Measurements from ENCODE around the gene PCDH9.

PCDH9 gene

DNA sequence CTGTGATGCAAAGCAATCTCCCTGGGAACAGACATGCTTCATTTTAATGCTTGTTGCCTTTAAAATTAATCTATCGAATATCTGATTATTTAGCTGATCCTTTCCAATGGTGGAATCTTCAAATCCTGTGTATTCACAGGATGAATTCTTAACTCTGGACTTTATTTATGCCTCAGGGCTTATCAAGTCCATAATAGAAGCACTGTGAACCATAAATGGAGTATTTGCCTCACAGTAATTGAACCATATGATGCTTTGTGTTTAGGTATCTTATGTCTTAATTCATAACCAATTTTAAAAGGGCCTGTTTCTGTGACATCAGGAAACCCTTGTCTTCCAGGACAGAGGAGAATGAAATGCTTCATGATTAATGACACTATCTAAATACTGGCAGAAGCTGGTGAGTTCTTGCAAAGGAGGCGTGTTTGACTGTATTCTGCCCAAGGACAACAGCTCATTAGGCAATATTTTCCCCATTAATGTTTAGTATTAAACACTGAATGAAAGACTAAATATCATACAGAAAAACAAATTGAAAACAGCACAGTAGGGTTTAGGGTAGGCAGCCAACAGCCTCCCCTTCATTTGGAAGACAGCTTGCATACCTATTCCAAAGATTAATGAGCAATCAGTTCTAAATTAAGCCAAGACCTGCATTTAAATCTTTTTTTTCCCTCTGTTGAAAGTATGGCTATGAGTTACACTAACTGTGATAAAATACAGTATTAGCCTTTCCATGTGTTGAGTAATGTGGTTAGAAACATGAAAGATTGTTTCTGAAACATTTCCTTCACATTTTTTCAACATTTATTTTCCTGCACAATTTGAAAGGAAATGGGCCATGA lies 709.4 kb downstream of the PCDH9 start:
- DNase-seq (ENCODE audit: low read depth) = no peak

DNA sequence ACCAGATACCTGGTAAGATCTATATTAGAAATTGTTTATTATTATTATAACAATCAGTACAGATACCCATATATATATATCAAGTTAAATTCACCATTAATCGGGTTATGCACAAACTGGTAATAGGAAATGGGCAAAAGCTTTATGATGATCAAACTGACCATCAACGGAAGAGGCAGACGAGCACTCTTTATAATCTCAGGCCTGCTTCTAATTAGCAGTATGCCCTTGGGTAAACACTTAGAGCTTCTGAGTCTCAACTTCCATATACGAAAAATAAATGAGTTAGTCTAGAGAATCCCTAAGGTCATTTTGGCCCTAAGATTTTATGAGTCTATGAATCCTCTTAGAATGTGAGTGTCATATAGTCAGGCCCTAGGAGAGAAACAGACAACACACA lies 710.9 kb downstream of the PCDH9 start:
- DNase-seq (ENCODE audit: low read depth) = no peak

DNA sequence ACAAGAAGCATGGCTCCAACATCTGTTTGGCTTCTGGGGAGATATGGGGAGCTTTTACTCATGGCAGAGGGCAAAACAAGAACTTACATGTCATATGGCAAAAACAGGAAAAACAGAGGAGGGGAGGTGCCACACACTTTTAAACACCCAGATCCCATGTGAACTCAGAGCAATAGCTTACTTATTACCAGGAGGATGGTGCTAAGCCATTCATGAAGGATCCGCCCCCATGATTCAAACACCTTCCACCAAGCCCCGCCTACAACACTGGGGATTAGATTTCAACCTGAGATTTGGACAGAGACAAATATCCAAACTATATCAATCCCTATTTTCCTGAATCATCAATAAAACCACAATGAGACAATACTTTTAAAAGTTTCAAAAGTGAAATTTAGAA lies 712.1 kb downstream of the PCDH9 start:
- DNase-seq (ENCODE audit: low read depth) = no peak

DNA sequence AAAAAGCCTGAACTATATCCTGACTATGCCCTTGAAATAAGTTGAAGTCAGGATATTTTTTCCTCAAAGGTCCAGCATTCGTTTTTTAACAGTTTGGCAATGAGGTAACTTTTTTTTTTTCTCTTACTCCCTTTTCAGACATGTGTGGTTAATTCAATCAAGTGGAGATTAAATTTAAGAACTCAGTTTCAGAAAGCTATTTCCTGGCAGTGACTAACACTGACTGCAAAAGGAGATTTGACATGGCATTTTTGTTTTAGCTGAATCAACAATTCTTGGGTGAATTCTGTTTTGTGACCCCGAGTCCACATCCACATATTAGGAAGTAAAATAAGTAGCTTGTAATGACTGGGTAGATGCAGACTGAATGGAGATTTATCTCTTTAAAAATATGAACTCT lies 716.4 kb downstream of the PCDH9 start:
- DNase-seq (ENCODE audit: low read depth) = no peak

DNA sequence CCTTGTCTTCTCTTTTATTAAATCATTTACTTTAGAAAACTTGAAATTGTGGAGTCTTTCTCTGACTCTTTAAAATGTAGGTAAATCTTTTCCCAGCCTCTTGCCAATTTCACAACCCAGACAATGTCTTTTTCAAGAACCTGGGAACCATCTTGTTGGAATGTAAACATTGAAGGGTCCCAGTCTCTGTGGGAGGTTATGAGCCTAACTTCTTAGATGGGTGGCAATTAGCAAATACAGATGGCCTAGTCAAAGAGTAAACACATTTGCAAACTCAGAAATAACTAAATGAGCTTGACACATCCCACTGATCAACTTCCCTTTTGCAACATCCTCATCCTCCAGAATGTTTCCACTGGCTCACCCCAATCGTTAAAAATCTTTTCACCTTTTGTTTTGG lies 721.0 kb downstream of the PCDH9 start:
- no peak for DNase-seq (ENCODE audit: low read depth)

DNA sequence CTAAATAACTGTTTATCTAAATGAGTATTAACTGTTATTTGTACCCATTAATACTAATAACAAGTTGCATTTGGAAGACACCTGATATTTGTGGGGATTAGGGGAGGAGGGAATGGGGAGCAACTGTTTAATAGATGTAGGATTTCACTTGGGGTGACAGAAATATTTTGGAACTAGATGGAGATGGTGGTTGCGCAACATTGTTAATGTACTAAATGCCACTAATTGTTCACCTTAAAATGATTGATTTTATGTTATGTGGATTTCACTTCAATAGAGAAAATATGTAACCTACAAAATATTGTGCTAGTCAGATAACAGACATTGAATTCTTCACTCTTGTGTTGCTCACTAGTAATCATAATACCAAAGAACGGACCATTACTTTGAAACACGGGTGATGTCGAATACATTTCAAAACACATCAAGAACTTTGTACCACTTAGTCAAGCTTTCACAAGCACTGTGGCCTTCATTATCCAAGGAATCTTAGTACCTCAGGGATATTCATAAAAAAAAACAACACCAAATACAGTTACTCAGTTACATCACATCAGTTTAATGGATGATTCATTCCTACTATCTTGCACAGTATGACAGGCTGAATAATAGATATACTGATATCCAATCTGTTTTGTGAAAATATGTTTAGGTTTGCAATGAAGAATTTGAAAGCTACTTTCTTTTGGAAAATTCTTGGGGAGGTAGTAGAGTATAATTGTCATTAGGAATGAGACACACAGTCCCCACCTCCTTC lies 721.8 kb downstream of the PCDH9 start:
- no peak for DNase-seq (ENCODE audit: low read depth)

DNA sequence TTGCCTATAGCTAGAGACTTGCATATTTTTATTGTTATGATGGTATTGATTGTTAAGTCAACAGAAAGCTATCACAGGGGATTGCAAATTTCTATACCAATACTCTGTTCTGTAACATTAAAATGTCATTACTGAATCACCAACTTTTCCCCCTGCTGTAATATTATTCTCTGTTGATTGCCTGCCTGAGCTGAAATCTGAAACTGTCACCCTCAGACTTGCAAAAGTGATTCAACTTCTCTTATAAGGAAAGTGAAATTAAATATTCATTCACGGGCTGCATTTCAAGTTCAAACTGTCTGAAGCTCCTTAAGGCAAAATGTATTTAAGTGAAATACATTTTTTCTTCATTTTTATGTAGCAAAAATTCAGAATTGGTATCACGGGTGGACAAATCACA lies 723.2 kb downstream of the PCDH9 start:
- DNase-seq (ENCODE audit: low read depth) = no peak

DNA sequence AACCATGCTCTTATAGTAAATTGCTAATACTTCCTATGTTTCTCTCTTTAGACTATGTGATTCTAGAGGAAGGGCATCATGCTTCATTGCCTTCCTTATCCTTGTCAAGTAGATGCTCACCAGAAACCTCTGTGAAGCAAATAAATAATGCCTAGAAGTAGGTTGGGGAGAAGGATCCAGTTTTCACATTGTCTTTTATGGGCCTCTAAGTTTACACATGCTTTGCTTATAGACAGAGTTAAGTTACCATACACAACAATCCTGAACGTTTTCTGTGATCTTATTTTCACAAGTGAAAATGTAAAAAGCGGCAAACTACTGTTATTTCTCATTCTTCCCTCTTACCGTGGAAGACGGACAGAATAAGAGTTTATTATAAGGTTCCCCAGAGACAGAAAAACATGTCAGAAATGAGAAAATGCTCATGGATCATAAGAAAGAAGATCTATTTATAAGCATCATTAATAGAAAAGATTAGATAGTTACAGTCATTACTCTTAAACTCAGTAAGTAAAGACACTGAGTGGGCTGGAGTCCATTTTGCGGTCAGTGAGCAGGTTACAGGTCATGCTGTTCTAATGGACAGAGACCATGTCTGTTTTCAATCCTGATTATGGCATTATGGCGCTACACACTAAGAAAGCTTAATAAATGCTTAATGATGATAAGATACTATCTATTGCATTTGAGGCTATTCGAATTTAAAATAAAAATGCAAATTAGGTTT lies 723.9 kb downstream of the PCDH9 start:
- DNase-seq (ENCODE audit: low read depth) = no peak

DNA sequence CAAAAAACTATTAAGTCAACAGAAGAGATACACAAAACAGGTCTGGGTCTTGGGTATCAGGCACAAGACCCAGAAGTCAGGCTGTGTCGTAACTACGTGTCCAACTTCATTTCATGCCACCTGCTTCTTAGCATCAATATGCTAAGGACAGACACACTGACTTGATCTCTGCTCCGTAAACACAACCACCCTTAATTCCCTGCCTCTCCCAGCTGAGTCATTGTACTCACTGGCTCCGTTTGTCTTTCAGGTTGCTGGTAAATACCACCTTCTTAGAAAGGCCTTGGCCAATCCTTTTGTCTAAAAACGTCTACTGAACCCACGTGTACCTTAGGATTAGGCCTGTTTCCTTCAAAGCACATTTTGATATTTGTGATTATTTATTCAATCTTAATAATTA lies 726.2 kb downstream of the PCDH9 start:
- no peak for DNase-seq (ENCODE audit: low read depth)

DNA sequence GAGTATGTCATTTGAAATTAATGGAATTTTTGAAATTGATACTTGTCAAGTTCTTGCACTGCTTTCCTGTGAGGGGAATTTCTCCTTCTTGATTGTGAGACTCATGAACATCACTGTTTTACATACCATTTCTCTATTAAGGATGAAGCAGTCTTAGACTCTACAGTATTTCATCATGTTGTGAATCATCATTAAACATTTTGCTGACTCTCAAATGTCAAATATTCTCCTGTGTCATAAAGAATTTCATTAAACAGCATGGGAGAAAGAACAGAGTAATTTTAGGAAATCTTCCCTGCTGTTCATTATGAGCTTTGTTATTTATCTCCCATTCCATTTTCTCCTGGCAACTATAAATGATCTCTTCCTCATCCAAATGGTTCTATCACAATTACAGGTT lies 729.0 kb downstream of the PCDH9 start:
- no peak for DNase-seq (ENCODE audit: low read depth)

DNA sequence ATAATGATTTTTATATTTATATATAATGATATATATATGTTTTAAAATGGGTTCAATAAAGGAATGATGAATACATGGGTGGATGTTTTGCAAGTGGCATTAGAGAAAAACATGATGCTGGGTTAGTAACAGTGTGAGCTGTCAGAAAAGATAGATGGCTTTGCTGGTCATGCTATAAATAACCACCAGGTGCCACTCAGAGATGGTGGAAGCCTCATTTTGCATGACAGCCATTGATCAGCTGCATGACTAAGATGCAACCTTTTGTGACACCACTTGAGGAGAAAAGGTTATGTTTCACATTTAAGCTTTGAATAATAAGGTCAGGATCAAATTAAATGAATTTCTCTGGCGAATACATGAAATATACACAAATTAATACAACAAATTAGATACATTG lies 737.7 kb downstream of the PCDH9 start:
- no peak for DNase-seq (ENCODE audit: low read depth)

DNA sequence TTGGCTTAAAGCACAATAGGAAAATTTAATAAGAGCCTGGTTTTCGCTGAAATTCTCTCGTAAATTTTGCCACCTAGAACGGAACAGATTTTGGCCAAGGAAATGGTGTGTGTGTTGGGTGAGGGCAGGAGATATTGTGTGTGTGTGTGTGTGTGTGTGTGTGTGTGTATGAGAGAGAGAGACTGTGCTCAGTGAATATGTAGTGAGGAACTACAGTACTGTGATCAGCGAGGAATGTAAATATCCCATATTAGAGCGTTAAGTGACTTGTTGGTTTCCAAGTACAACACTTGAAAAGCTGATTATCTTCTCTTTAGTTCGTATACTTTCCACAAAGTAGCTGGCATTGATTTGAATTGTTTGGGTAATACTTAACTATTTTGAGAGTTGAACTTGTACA lies 738.9 kb downstream of the PCDH9 start:
- no peak for DNase-seq (ENCODE audit: low read depth)

DNA sequence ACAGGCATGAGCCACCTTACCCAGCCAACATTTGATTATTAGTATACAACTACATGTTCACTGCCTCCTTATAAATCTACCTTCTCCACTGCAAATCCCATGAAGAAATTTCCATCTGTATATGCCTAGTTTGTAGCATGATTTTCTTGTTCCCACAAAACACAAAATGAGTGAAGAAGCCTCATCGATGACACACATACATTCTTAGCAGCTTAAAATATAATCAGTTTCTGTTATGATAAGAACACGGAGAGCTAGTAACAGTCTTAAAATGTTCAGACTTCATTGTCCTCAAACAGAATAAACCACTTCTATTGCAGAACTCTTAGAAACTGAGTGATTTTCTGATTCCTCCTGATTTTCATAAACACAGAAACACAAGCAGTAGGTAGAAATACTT lies 740.5 kb downstream of the PCDH9 start:
- no peak for DNase-seq (ENCODE audit: low read depth)

DNA sequence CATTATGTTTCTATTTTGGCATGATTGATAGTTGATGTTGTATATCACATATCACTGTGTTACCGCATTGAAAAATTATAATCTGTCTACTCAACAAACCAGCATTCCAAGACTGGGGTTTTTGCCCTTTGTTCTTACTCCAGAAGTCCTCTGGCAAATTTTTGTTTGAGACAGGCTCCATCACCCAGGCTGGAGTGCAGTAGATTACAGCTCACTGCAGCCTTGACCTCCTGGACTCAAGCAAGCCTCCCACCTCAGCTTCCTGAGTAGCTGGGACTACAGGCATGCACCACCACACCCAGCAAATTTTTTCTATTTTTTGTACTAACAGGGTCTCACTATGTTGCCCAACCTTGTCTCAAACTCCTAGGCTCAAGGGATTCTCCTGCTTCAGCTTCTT lies 741.0 kb downstream of the PCDH9 start:
- DNase-seq (ENCODE audit: low read depth) = no peak

DNA sequence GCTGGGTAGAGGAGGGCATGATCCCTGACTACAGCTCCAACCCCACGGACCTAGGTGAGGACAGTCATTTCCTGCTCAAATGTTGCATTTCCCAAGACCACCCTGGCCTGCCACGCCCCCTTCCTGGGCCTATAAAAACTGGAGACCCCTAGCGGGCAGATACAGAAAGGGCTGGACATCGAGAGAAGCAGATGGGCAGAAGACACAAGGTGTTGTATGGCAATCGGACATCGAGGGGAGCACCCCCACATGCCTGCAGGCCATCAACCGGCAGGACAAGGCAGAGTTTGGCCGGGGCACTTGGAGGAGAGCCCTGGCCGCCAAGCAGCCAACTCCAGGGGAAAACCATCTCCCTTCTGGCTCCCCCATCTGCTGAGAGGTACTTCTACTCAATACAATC lies 746.4 kb downstream of the PCDH9 start:
- DNase-seq (ENCODE audit: low read depth) = no peak

DNA sequence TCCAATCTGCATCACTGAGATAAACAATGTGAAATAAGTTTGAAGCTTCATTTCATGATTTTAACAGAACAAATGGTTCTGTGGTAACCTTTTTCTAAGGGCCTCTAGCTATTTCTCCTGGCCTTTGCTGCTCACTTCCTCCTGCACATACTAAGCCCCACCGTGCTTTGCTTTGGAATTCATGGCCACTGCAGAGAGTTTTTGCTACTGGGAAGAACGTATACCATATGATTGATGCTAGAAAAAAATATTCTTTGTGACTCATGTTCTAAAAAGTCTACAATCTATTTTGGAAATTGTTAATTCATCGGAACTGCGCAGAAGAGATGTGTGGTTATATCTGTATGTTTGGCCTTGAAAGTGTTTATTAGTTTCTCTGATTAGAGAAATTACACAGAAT lies 747.3 kb downstream of the PCDH9 start:
- DNase-seq (ENCODE audit: low read depth) = no peak

DNA sequence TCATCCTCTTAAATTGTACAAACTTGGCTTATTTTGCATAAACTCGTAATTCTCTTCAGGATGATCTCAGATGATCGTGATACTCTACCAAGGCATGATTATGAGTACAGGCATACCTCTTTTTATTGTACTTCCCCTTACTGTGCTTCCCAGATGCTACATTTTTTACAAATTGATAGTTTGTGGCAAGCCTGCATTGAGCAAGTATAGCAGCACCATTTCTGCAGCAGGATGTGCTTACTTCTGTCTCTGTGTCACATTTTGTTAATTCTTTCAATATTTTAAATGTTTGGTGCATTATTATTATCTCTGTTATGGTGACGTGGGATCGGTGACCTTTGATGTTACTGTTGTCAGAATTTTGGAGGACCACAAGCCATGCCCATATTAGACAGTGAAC lies 752.3 kb downstream of the PCDH9 start:
- no peak for DNase-seq (ENCODE audit: low read depth)

DNA sequence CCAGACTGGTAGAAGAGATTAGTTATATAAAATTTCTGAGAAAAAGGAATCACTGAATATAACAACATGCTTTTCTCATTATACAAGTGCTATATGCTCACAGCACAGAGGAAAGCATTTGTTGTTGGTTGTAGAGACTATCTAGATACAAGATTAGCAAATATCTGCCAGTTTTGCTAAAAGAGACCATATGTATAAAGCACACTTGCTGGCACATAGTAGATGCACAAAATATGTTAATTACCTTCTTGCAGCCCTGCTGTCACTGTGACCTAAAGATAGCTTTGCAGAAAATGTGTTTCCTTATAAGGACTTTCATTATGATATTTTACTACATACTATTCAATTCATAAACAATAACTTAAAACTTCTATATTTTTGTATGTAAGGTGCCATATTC lies 755.1 kb downstream of the PCDH9 start:
- no peak for DNase-seq (ENCODE audit: low read depth)

DNA sequence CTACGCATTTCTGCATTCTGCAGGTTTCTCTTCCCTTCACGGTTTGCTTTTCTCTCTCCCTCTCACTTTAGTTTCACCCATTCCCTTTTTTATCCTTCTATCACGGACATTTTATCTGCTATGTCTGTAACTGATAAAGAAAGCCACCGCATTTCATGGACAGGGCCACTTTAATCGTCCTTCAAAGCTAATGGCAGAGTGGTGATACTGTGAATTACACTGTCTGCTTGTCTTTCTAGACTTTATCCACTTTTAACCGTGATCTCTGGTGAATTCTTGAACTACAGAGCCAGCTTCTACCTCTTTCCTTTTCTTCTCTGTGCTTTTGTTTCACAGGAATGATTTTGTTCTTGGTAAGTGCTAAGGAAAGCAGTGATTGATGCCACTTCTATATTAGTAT lies 760.4 kb downstream of the PCDH9 start:
- DNase-seq (ENCODE audit: low read depth) = no peak

DNA sequence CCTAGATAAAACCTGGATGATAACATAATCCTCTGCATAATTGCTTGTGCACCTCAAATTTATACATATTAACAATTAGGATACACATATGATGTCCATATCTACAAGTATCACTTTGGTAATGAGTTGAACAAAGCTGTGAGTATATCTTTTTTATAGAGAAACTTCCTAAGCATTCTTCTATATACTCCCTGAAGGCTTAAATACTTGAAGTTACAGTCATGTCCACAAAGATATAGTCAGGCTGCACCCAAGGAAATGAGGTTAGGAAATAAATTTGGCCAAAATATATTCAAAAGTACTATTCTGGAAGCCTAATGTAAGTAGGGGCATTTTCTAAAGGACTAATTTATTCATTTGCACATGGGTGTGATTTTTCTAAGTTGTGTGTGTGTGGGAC lies 761.5 kb downstream of the PCDH9 start:
- DNase-seq (ENCODE audit: low read depth) = no peak

DNA sequence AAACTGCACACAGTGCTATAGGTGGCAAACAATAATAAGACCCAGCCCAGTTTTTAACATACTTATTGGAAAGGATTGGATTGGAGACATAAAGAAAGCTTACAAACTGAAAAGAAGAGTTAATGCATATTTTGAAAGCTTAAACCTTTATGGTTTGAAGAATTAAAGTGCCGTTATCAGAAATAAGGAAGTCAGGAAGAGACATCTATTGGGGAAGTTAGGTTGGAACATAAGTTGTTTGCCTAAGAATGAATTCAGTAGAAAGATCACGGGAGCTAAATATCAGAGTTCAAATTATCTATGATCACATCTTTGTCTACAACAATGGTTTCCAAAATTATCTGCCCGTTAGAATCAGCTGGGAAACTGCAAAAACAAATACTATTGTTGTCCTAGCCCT lies 767.9 kb downstream of the PCDH9 start:
- no peak for DNase-seq (ENCODE audit: low read depth)

DNA sequence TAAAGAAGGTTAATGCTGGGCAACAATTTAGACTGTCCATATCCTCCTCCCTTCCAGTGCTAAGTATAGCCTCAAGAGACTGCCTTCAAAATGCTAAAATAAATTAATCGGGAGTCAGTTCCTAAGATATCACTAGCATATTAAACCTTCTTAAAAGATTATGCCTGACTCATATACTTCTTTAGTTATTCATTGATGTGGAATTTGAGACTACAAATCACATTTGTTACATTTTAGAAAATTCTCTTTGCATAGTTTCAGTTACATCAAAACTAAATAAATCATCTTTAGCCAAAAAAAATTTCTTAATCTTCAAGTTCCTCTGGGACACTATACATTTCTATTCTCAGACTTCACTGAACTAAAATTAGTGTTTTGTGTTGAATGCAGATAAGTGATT lies 769.1 kb downstream of the PCDH9 start:
- DNase-seq (ENCODE audit: low read depth) = no peak

DNA sequence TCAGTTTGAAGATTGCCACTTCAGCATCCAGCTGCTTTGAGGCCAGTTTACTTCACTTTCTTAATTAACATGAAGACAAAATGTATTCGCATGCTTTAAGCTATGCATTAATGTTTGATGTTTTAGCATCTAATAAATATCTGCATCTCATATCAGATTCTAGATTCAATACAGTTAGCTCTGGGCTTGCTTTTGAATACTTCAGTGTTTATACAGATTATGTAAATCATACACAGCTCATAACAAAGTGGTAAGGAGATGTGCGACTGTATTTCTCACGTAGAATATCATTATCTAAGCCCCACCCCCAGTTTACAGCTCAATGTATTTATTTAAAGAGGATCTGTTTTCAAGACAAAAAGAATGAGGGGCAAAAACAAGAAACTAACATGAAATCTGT lies 770.5 kb downstream of the PCDH9 start:
- DNase-seq (ENCODE audit: low read depth) = no peak

Measured in T-helper 22 cell (primary cell).